ENCODE data around the gene MRPL39. TPM values are rescaled to one million over a fixed set of nuclear protein-coding genes. Genes with fewer than 3 reads are reported as not detected.
"Not testable (repeated sequence)": the region's sequence is repeated elsewhere in the genome, so short reads cannot be mapped to it uniquely, and the experiment has no call there.

The MRPL39 gene
- polyA plus RNA-seq, 1 of the 3 experiments (the other 2 are of a cell fraction): 26.9 TPM

DNA sequence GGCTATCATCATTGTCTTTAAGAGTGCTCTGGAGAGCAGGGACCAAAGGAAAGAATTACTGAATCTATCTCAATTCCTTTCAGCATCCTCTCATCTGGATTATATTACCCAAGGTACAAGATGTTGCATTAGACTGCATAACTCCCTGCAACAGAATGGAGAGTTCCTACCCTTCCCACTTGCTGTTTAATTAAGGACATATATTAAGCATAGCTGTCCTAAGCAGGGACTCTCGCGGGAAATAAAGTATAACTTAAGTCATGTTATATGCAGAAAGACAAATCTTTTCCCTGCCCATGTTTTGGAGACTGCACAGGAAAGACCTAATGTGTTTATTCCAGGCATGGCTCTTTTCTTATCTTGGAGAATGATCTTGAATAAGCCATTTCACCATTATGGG is 25.0 kb upstream of the MRPL39 start:
- Histone ChIP-seq H3K79me2 (ENCODE audit: insufficient read depth) (no peaks in the 10 kb centered on the region), H4K20me1 (ENCODE audit: insufficient read depth) (no peaks in the 10 kb centered on the region), H3K36me3 (replicated peaks in 1 of 2; ENCODE audit: control insufficient read depth in 1 of 2, insufficient read depth in 2 of 2, low read length in 1 of 2) (no peaks in the 10 kb centered on the region), H3K9ac (no peak overlapping the region), H3K27me3 (ENCODE audit: insufficient read depth) (no peaks in the 10 kb centered on the region), H3K9me3 (no peaks in the 10 kb centered on the region), H2AFZ (ENCODE audit: low read depth) (no peak overlapping the region), H3K4me3 (ENCODE audit: low read depth in 2 of 2, low read length in 1 of 2) (no peak overlapping the region), H3F3A (replicated peaks; ENCODE audit: insufficient read depth) (no peaks in the 10 kb centered on the region), H3K9me2 (no peaks in the 10 kb centered on the region), H3K27ac (ENCODE audit: low read depth in 2 of 2, low read length in 1 of 2) (no peak overlapping the region), H3K4me1 (ENCODE audit: control insufficient read depth in 1 of 2, insufficient read depth in 2 of 2, low read depth in 1 of 2, low read length in 1 of 2) (no peaks in the 10 kb centered on the region; a peak in 1 of 4 replicates), H3K4me2 (no peak overlapping the region)
- 0 out of 2 replicates have a peak, but pooled peaks have one; percentile 8 for TF ChIP-seq GATA2 (CRISPR knock-in tag; IDR thresholded peaks at IDR 0.05)
- TF ChIP-seq CHD2 (IDR thresholded peaks at IDR 0.05; ENCODE audit: low read length, partially characterized antibody): no peak
- CTCF ChIA-PET: interaction anchor here (1.3 kb wide), 1 partner anchor 23 kb away, joined by 3 read pairs; no protein-coding TSS in a partner anchor
- no peak for DNase-seq
- 86% methylated on average over 2 of the region's 2 CpGs for WGBS (ENCODE audit: low lambda C conversion rate)
- POLR2A ChIA-PET: no interaction called here

GRCh38 chr21:25626757-25627156 is 19.5 kb upstream of the MRPL39 start:
- H3K4me2 ChIP-seq: no peak overlapping the region
- CTCF ChIA-PET: interaction anchor here (1.0 to 4.6 kb wide), 2 partner anchors 16 to 19 kb away, joined by 3 to 22 read pairs; no protein-coding TSS in a partner anchor
- peaks cover 0 to 6% of the 10 kb centered on the region in 2 experiments; a peak in 2 of 4 replicates for H3K4me1 ChIP-seq (ENCODE audit: control insufficient read depth in 1 of 2, insufficient read depth in 2 of 2, low read depth in 1 of 2, low read length in 1 of 2)
- peak overlapping the region in 1 of 2 experiments; percentile 28; a peak in 2 of 4 replicates for H3K27ac ChIP-seq (ENCODE audit: low read depth in 2 of 2, low read length in 1 of 2)
- H3K79me2 ChIP-seq (ENCODE audit: insufficient read depth): no peaks in the 10 kb centered on the region
- H3K9me3 ChIP-seq: no peaks in the 10 kb centered on the region
- TF ChIP-seq EZH2phosphoT487 (IDR thresholded peaks at IDR 0.05; ENCODE audit: borderline replicate concordance, low read depth): no peak
- no peak for TF ChIP-seq YY1 (IDR thresholded peaks at IDR 0.05; ENCODE audit: low read depth)
- TF ChIP-seq REST (IDR thresholded peaks at IDR 0.05; ENCODE audit: low read depth, low read length): no peak
- no peak for TF ChIP-seq SIN3A (IDR thresholded peaks at IDR 0.05; ENCODE audit: borderline replicate concordance, low read depth, low read length)
- no peak for TF ChIP-seq MXI1 (IDR thresholded peaks at IDR 0.05; ENCODE audit: low read depth, low read length)
- TF ChIP-seq USF1 (IDR thresholded peaks at IDR 0.05; ENCODE audit: borderline replicate concordance, low read depth): no peak
- H3K9me2 ChIP-seq: no peaks in the 10 kb centered on the region
- H3K36me3 ChIP-seq (replicated peaks in 1 of 2; ENCODE audit: control insufficient read depth in 1 of 2, insufficient read depth in 2 of 2, low read length in 1 of 2): no peaks in the 10 kb centered on the region
- H4K20me1 ChIP-seq (ENCODE audit: insufficient read depth): no peaks in the 10 kb centered on the region
- WGBS (ENCODE audit: low lambda C conversion rate): 70% methylated on average over 2 of the region's 2 CpGs
- no peak overlapping the region for H2AFZ ChIP-seq (ENCODE audit: low read depth)
- POLR2A ChIA-PET: no interaction called here
- no peak overlapping the region for H3K4me3 ChIP-seq (ENCODE audit: low read depth in 2 of 2, low read length in 1 of 2)
- H3K9ac ChIP-seq: no peak overlapping the region
- peak; percentile 33 for DNase-seq
- H3F3A ChIP-seq (replicated peaks; ENCODE audit: insufficient read depth): no peaks in the 10 kb centered on the region
- H3K27me3 ChIP-seq (ENCODE audit: insufficient read depth): no peaks in the 10 kb centered on the region

DNA sequence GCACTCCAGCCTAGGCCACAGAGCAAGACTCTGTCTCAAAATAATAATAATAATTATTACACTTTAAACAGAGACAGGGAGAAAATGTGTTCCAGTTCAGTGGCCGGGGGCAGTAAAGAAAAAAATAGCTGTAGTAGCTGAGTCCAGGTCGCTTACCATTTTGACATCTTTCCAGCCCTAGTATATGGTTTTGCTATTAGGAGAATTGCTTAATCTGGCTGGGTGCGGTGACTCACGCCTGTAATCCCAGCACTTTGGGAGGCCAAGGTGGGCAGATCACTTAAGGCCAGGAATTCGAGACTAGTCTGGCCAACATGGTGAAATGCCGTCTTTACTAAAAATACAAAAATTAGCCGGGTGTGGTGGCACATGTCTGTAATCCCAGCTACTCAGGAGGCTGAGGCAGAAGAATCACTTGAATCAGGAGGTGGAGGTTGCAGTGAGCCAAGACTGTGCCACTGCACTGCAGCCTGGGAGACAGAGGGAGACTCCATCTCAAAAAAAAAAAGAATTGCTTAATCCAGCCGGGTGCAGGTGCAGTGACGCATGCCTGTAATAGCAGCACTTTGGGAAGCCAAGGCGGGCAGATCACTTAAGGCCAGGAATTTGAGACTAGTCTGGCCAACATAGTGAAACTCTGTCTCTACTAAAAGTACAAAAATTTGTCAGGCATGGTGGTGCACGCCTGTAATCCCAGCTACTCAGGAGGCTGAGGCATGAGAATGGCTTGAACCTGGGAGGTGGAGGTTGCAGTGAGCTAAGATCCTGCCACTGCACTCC is 18.7 kb upstream of the MRPL39 start:
- H3K4me3 ChIP-seq (ENCODE audit: low read depth in 2 of 2, low read length in 1 of 2); H3F3A ChIP-seq (replicated peaks; ENCODE audit: insufficient read depth); H3K9ac ChIP-seq; H2AFZ ChIP-seq (ENCODE audit: low read depth); H3K9me3 ChIP-seq; H3K4me2 ChIP-seq; H3K27me3 ChIP-seq (ENCODE audit: insufficient read depth); H3K4me1 ChIP-seq (ENCODE audit: control insufficient read depth in 1 of 2, insufficient read depth in 2 of 2, low read depth in 1 of 2, low read length in 1 of 2); H3K9me2 ChIP-seq; H4K20me1 ChIP-seq (ENCODE audit: insufficient read depth); POLR2A ChIA-PET; H3K36me3 ChIP-seq (replicated peaks in 1 of 2; ENCODE audit: control insufficient read depth in 1 of 2, insufficient read depth in 2 of 2, low read length in 1 of 2); DNase-seq; H3K27ac ChIP-seq (ENCODE audit: low read depth in 2 of 2, low read length in 1 of 2); H3K79me2 ChIP-seq (ENCODE audit: insufficient read depth): not testable (repeated sequence)
- CTCF ChIA-PET: interaction anchor here (4.6 kb wide), 1 partner anchor 18 kb away, joined by 22 read pairs; no protein-coding TSS in a partner anchor
- 87% methylated on average over 11 of the region's 11 CpGs for WGBS (ENCODE audit: low lambda C conversion rate)
